GM21390 (cell line): ENCODE measurements around the gene DCX.
"Not testable (repeated sequence)": the region's sequence is repeated elsewhere in the genome, so short reads cannot be mapped to it uniquely, and the experiment has no call there.

Experiments
- ATAC-seq: cut with Tn5 transposase; IDR thresholded peaks from one replicate; pipeline ENCODE4 v1.9.1; 2021; ENCODE audit not compliant: unreplicated experiment

DCX gene

DNA sequence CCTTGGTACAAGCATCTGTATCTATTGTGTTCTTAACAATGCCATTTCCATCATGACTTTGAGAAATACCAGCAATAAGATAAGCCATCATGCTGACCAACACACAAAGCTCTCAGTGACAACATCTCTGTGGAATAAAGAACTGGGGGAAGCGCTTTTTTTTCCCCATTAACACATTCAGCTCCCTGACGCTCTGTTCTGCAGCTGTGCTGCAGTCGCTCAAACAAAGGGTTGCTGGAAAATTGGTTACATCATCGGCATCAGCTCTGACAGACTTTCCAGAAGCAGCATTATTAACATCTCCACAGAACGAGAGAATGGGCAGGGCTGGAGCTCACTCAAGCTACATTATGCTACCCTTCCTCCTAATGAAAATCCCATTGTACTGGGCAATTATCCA, 39.9 kb downstream of the DCX start:
- ATAC-seq = no peak

DNA sequence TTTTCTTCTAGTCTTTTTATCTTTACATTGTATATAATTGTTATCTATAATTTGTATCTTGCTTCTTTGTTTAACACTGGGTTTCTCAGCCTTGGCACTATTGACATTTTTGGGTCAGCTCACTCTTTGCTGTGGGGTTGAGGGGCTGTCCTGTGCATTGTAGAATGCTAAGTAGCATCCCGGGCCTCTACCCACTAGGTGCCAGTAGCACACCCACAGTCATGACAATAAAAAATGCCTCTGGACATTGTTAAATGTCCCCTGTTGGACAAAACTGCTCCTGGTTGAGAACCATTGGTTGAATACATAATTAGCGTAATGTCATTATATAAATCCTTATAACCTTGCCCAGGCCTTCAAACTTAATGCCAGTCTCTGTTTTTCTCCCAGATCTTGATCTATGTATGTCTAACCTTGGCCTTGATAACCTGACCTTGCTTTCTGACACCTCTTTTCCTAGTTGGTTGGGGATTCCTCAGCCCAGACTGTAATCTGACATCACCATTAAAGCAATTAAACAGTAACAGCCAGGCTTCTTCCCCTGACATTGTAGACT, 46.1 kb downstream of the DCX start:
- no peak for ATAC-seq

DNA sequence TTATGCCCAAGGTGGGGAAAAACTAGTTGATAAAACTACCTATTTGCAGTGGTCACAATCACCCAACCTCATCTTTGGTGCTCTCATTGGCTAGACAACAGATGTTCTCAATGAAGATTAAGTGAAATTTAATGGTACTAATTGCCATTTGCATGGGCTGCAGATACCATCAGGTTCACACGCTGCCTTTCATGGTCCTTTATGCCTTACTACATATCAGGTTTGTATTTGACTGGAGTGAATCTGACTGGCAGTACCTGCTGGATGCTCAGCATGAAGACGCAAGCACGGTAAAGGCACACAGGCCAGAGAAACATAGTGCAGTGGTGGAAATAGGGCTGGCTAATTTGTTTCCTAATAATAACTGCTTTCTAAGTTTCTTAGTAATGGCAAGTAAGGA, 48.3 kb downstream of the DCX start:
- no peak for ATAC-seq

DNA sequence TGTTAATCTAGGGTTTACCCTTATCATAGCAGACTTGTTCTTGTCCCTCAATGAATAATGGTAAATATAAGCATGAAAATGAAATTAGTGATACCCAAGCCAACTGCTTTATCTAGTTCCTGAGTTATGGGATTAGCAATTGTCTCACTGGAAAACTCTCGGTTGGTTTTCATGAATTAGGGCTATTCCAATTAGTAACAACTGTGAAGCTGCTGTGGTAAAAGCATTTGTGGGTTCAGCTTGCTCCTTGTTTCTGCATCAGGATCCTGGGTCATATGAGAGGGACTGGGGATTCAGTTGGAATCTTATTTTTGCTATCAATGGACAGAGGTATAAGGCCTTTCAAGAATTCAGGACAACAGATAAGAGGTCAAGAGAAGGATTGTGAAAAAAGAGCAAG, 50.2 kb downstream of the DCX start:
- ATAC-seq = no peak

DNA sequence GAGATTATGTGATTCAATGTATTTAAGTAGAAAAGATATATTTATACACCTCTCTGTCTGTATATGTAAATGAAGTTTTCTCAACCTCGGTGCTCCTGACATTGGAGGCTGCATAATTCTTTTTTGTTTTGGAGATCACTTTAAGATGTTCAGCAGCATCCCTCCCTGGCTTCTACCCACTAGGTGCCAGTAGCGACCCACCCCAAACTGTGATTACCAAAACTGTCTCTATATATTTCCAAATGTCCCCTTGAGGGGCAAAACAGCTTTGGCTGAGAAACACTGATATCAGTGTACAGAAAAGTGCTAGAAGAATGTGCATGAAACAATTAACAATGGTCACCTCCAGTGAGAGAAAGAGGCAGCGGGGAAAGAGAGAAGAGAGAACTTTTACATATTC, 51.2 kb downstream of the DCX start:
- no peak for ATAC-seq

DNA sequence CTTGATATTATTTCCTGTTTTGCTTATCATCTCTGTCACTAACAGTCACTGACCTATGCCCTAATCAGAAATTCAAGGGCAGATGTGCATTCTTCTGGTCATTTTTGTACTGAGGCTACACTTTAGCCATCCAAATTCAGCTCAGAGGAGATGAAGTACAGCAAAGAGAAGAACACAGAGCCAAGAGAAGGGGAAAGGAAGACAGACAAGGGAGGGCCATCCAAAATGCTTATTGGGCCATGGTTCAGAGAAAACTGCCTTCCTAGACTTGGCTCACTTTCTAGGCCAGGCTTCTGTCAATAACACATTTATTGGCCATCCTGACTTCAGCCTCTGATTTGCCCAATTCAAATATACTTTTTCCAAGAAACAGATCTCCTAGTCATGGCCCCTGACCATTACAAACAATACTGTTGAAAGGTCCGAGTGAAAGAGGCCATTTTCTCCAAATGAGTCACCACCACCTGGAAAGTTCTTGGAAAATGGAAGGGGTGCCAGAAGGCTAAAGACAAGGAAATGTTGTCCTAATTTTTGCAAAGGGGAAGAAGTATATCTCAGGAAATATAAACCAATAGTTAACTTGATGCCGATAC, 56.4 kb downstream of the DCX start:
- ATAC-seq = no peak

DNA sequence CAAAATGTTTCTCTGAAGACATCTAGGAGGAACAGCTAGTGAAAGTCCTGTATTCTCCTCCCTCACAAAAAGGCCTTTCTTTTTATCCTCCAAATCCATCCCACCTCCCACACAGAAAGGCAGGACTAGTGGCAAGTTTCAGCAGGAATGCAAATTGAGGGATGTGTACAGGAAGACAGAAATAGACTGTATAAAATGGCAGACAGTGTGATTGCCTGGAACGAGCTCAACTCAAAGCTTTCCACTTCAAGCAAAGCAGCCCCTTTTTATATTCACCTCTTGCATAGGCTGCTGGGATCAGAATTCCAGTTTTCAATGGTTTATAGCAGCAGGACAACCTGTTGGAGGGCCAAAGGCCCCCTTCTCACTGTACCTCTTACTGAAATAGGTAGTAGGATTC, 57.5 kb downstream of the DCX start:
- no peak for ATAC-seq

DNA sequence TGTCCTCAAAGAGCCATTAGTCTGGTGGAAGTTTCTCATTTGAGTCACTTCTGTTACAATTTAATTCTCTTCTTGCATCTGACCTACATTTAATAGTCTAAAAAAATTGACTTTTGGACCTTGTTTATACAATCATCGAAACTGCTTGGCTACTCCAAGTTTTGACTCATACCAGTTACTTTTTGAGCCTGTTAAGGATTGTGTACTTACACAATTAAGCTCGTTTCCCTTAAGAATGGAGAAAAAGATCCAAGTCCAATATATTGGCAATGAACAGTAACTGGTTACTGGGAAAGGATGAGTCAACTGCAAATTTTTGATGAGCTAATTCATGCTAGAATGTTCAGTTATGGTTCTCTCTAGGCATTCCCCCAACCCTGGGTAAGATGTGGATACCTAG, 58.2 kb downstream of the DCX start:
- no peak for ATAC-seq

DNA sequence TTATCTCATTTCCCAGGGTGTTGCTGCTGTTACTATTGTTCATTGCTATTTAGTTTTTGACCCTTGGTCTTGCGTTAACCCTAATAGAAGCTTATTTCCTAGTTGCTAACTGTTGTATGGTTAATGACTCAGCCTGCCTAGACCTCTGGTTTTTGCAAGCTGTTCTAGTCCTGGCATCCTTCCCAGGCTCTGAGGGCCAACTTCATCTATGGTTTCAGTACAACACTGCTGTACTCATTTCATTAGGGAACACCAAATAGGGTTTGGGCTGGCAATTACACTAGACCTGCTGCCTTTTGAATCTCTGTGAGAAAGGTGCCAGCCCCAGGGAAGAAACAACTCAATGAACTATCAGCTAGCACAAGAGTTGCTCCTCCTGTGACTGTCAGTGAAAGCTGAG, 59.6 kb downstream of the DCX start:
- ATAC-seq = no peak

DNA sequence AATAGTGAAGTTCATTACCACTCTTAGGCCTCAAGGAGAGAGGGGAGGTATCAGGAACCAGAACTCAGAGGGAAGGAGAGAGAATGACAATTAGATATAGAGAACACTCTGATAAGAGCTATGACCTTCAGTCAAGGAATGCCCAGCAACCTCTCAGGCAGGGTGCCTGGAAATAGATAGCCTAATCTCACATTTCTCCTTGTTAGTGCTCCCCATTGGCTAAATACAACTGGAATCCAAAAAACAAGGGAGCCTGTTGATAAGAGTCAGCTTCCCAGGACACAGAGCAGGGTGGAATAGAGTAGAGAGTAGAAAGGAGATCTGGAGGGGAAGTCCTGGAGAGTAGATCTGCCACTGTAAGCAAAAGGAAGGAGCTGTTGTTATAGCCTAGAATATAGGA, 62.1 kb downstream of the DCX start:
- ATAC-seq = no peak

DNA sequence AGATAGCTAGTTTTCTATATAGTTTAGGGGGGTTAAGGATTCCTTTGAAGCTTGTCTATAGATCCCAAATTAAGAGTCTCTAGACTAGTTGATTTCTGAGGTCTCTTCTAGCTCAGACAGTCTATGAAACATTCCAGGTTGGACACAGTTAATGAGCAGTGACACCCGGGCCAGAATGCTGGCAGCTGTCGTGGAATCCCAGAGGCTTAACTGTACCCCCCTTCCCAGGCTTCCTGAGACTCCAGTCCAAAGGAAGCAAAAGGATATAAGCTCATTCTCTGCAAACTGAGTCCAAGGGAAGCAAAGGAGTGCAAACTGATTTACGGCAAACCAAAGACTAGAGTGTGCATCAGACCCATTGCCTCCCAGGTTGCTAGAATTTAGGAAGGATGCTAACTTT, 62.9 kb downstream of the DCX start:
- no peak for ATAC-seq

DNA sequence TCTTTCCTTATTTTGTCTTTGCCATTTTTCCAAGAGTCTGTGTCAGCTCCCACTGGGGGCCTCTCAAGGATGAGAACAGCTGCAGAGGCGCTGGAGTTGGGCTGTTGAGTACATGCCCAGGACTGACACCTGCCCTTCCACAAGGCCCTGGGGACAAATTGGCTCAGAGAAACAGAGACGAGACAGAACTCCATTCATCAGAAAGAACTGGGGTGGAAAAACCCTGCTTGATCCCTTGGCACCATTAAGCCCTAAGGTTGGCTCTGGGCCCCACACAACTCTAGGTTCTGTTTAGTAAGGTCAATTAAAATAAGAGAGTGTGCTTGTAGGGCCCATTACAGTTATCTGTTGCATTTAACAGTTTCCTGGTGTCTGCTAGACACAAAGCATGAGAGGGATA, 63.6 kb downstream of the DCX start:
- ATAC-seq = no peak

DNA sequence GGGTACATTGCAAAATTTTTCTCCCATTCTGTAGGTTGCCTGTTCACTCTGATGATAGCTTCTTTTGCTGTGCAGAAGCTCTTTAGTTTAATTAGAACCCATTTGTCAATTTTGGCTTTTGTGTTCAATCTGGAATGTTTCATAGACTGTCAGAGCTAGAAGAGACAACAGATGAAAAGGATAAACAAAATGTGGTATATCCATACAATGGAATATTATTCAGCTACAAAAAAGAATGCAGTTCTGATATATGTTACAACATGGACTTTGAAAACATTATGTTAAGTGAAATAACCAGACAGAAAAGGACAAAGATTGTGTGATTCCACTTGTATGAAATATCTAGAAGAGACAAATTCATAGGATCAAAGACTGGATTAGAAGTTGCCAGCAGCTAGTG, 65.8 kb downstream of the DCX start:
- ATAC-seq = not testable (repeated sequence)

DNA sequence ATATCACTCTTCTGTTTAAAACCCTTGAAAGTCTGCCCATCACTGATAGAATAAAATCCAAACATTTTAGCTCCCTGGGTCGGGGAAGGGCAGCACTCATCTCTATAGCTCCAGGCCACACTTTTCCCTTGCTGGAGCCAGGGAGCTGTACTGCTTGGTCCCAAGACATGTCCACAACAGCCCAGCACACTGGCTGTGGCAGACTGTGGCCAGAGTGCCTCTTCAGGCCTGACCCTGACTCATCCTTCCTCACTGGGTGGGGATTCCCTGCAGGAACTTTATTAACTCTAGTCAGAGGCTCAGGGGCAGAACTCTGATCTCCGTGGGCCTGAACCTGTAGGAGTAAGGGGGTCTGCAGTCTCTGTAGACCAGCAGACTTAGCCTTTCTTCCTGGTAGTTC, 71.9 kb downstream of the DCX start:
- ATAC-seq = no peak

DNA sequence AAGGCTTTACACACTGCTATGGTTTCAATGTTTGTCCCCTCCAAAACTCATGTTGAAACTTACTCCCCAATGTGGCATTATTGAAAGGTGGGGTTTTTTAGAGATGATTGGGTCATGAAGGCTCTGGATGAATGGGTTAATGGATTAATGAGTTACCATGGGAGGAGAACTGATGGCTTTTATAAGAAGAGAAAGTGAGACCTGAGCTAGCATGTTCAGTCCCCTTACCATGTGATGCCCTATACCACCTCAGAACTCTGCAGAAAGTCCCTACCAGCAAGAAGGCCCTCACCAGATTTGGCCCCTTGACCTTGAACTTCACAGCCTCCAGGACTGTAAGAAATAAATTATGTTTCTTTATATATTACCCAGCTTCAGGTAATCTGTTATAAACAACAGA, 72.8 kb downstream of the DCX start:
- ATAC-seq = no peak

DNA sequence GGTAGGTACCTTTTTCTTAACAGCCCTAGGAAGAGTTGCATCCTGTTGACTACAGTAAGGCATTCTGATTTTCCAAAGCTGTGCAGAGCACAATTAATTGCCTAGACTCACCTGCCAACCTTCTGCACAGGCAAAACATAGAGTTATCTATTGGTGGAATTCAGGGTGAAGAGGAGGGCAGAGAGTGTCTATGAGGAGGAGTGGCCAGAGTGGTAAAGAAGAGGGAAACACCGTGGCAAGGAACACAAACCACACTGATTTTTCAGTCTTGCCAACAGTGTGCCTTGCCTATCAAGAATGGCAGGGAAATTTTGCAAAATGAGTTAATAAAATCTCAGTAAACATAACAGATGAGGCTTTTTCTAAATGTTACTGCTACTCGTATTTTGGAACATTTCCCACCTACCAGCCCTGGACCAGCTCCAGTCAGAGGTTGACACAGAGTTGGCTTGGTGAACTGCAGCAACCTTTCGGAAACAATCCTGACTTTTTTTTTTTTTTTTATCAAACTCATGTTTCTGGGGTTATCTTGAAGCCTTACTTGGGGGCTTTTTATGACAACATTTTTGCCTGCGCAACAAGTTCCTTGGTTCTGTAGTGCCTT, 73.8 kb downstream of the DCX start:
- no peak for ATAC-seq

DNA sequence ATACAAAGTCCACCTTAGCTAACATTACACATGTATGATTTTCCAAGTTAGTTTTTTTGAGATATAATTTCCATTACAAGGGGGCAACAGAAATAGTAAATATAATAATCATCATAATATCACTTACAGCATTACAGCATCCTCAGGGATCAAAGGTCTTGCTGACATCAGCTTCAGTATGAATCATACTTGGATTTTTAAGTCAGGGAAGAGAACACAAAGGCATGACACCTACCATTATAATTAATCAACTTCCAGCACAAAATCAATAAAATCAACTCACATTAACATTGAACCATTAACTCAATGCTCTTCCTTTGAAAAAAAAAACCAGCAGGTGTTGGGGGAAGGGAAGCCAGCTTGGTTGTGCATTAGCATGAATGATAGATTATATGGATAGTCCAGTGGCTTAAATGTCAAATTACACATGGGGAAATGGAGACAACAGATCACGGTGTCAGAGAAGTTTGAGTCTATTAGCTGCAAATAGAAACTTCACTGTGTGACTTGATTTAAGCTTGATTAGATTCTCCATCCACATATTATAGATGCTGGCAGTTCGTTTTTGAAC, 74.8 kb downstream of the DCX start:
- no peak for ATAC-seq

DNA sequence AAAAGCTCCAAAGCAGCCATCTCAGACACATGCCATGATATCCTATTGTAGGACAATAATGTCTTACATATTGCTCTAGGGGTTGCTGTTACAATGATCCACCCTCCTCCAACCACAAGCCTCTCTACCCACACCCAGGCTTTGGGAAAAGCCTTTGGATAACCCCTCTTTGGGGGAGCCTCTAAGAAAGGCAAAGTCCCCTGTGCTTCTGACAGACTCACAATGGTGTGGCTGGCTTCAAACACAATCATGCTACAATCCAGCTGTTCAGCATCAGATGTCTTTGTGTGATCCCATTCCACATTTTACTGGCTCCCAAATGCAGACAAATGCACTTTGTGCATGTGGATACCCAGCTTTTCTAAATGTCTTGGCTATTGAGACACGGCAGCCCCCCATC, 75.9 kb downstream of the DCX start:
- ATAC-seq = no peak

DNA sequence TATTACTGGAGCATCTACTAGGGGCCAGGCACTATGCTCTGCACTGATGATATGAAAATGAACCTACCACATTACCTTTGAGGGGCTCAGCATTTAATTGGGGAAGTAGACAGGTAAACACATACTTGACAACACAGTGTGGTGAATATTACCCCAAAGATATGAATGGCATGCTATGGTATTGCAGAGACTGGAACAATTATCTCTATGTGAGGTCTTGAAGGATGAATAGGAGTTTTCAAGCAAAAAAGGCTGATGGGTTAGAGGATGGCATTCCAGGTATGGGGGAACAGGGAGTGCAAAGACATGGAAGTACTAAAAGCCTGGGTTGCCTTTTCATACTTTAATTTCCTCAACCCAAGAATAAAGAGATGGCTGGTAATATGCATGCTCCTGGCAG, 82.6 kb downstream of the DCX start:
- ATAC-seq = no peak

DNA sequence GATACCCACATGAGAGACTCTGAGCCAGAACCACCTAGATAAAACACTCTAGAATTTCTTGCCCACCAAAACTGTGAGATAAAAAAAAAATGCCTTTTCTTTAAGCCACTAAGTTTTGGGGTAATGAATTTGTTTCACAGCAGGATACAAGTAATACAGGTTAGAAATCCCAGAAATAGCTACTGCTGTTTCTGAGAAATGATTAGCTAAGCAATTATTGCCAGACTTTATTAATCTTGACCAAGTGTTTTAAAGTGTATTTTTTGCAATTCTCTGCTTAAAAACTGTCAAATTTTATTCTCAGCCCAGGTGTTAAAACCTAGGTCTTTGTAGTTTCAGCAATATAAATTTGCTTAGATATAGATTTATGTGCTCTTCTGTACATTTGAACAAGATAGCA, 83.1 kb downstream of the DCX start:
- no peak for ATAC-seq

DNA sequence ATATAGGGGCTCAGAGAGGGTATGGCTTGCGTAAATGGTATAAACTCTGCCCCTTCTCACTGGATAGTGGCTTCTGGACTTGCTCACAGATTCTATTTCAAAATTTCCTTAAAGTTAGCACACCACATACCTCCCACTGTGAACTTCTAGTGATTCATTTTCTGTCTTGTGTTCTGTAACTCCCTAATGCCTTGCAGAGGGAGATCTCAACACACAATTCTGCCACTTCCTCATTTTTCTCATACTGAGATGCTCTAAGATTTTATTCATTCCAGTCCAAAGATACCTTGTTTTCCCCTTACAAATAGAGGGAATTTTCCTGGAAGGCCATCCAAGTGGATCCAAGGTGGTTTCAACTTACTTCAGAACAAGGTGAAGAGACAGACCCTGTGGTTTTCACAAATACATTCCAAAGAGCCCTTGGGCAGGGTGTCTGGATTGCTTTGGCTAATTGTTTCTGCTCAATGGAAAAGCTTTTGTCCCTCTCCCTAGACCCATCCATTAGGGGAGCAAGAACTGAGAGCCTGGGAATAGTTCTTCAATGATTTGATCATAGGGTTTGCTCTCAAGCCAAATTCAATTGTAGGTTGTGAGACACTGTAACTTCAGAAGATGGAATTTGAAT, 89.6 kb downstream of the DCX start:
- ATAC-seq = no peak

DNA sequence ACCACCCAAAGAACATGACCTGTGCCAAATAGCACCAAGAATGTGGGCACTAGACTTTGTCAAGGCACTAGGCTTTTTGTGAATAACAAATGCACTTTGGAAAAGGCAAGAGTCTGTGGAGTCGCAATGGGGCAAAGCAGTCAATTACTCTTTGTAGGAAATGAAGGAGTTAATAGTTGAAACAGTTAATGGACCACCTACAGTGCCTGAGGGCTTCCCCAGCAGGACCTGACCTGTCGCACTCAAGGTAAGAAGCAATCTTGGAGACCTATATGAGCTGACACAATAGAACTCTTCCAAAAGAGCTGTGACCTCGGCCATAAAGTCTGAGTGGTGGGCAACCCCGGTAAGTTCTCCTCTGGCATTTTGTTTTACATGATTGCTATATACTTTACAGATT, 92.5 kb downstream of the DCX start:
- ATAC-seq = no peak
